Smooth muscle cell (in vitro differentiated cells): ENCODE data around the gene LRRIQ4. TPM values are rescaled to one million over a fixed set of nuclear protein-coding genes. Genes with fewer than 3 reads are reported as not detected.

Experiments used
- DNase-seq: peaks from one replicate; lab custom pipeline; 2025; ENCODE audit not compliant: unreplicated experiment; lab: John Stamatoyannopoulos, UW
- H2AFZ ChIP-seq: fragments of 200-600 bp; sonication (generic); 2 replicates; pipeline ENCODE4 v1.6.0; 2016; ENCODE audit warnings: antibody characterized with exemption, low read depth, mild to moderate bottlenecking
- H3F3A ChIP-seq: fragments of 200-600 bp; sonication (generic); 2 replicates; pipeline ENCODE4 v1.6.0; 2017; ENCODE audit warnings: antibody characterized with exemption, low read depth
- H3K27ac ChIP-seq: fragments of 200-600 bp; sonication (generic); 2 replicates; pipeline ENCODE4 v1.5.1; 2016; ENCODE audit warnings: low read depth, mild to moderate bottlenecking
- H3K27me3 ChIP-seq: fragments of 200-600 bp; sonication (generic); 2 replicates; pipeline ENCODE4 v1.6.1; 2016; ENCODE audit warnings: low read depth, mild to moderate bottlenecking
- H3K36me3 ChIP-seq: fragments of 200-600 bp; sonication (generic); 2 replicates; pipeline ENCODE4 v1.5.1; 2016; ENCODE audit warnings: low read depth
- H3K4me1 ChIP-seq: fragments of 200-600 bp; sonication (generic); 2 replicates; pipeline ENCODE4 v1.5.1; 2016; ENCODE audit warnings: low read depth
- H3K4me2 ChIP-seq: fragments of 200-600 bp; sonication (generic); 2 replicates; pipeline ENCODE4 v1.6.0; 2016; ENCODE audit warnings: mild to moderate bottlenecking
- H3K4me3 ChIP-seq: fragments of 200-600 bp; sonication (generic); 2 replicates; pipeline ENCODE4 v1.5.1; 2016; ENCODE audit warnings: mild to moderate bottlenecking
- H3K79me2 ChIP-seq: fragments of 200-600 bp; sonication (generic); 2 replicates; pipeline ENCODE4 v1.6.0; 2016; ENCODE audit warnings: low read depth, mild to moderate bottlenecking
- H3K9ac ChIP-seq: fragments of 200-600 bp; sonication (generic); 2 replicates; pipeline ENCODE4 v1.6.0; 2016; ENCODE audit warnings: low read depth
- H3K9me3 ChIP-seq: fragments of 200-600 bp; sonication (generic); replicated peaks from 2 replicates; pipeline ENCODE4 v1.5.1; 2016; ENCODE audit warnings: low read depth
- H4K20me1 ChIP-seq: fragments of 200-600 bp; sonication (generic); 2 replicates; pipeline ENCODE4 v1.6.0; 2016; ENCODE audit warnings: low read depth
- WGBS: methylation state at CpG from one replicate; pipeline ENCODE4 v1.1.7; 2016; ENCODE audit warnings: low lambda C conversion rate; 5-methylcytosine and 5-hydroxymethylcytosine counted together
- polyA plus RNA-seq: library from polyadenylated mRNA; unstranded; fragments of >200 nt; fragmentation: Nextera tagmentation; extraction: Ambion mirVana; gene quantifications from 2 replicates; pipeline ENCODE4 v1.2.1, GENCODE V29; 2016
- total RNA-seq: library from RNA; depleted of rRNA; stranded (reverse); fragments of >200 nt; gene quantifications from 2 replicates; pipeline ENCODE4 v1.2.3, GENCODE V29; 2014
- TF ChIP-seq, protein P1 (sequence below): fragments of 200-600 bp; sonication (generic); IDR thresholded peaks from 2 replicates; pipeline ENCODE4 v1.5.1; 2017; ENCODE audit warnings: borderline replicate concordance, mild to moderate bottlenecking, antibody characterized with exemption; ENCODE audit not compliant: insufficient read depth, poor library complexity, severe bottlenecking

Gene LRRIQ4
- total and polyA plus RNA-seq, 2 experiments from 2014 or later = 0.18 TPM; not detected in 1

DNA sequence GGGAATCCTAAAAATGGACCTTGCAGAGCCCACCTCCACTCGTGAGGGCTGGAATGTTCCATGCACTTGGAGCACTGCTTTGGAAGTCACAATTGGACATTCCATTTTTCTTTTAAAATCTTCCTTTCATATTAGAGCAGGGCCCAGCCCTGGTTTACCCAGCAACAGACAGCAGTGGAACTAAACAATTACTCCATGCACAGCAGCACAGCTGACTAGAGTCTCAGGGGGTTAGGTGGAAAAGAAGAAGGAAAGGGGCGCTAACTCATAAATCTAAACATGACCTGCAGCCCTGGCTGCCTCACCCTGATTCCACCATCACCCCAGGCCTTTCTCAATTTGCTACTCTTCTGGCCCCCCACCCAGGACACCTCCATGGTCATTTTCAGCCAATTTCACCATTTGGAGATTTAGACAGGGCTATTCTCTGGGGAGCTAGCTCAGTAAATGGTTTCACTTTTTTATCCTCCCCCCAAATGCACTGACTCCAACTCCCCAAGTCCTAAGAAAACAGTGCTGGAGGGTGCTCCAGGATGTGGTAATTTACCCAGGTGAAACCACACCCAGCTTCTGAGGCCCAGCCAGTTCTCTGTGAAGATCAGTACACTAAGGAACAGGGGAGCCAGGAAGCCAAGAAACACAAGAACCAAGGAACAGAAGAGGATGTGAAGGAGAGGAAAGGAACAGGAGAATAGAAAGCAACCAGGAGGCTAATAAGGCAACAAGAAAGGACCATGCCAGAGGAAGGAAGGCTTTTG, 58.6 kb downstream of the LRRIQ4 start:
- H2AFZ ChIP-seq = no peak overlapping the region

DNA sequence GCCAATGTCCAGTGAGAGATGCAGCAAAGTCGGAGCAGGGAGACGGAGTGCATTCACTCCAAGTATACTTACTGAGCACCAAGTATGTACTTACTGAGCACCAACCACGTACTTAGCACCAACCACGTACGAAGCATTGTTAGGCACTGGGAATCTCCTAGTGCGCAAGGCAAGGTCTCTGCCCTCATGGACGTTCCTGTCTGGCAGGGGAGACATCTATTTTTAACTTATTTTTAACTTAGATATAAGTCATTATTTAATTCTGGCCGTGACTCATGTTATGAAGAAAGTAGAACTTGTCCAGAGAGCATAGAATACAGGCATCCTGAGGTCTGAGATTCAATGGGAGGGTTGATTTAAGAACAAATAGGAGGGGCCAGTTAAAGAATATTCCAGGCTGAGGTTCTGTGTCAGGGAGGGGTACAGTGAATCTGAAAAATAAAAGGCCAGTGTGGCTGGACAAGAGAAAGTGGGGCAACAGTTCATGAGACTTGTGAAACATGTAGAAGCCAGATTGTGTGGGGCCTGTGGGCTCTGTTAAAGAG, 66.4 kb downstream of the LRRIQ4 start:
- Histone ChIP-seq H3F3A (no peaks in the 10 kb centered on the region), H3K9ac (no peak overlapping the region), H3K36me3 (no peaks in the 10 kb centered on the region), H3K4me2 (no peak overlapping the region), H3K27me3 (no peaks in the 10 kb centered on the region), H3K27ac (no peak overlapping the region), H3K9me3 (no peaks in the 10 kb centered on the region), H2AFZ (no peak overlapping the region), H3K79me2 (no peaks in the 10 kb centered on the region), H4K20me1 (no peaks in the 10 kb centered on the region), H3K4me3 (no peak overlapping the region), H3K4me1 (no peaks in the 10 kb centered on the region)
- 86% methylated on average over 8 of the region's 8 CpGs for WGBS
- TF ChIP-seq, protein P1, sequence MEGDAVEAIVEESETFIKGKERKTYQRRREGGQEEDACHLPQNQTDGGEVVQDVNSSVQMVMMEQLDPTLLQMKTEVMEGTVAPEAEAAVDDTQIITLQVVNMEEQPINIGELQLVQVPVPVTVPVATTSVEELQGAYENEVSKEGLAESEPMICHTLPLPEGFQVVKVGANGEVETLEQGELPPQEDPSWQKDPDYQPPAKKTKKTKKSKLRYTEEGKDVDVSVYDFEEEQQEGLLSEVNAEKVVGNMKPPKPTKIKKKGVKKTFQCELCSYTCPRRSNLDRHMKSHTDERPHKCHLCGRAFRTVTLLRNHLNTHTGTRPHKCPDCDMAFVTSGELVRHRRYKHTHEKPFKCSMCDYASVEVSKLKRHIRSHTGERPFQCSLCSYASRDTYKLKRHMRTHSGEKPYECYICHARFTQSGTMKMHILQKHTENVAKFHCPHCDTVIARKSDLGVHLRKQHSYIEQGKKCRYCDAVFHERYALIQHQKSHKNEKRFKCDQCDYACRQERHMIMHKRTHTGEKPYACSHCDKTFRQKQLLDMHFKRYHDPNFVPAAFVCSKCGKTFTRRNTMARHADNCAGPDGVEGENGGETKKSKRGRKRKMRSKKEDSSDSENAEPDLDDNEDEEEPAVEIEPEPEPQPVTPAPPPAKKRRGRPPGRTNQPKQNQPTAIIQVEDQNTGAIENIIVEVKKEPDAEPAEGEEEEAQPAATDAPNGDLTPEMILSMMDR = no peak
- DNase-seq = no peak

More for the DNA sequence above, 58.6 kb downstream of the LRRIQ4 start:
- Histone ChIP-seq H3K27ac (no peak overlapping the region), H3K9me3 (no peaks in the 10 kb centered on the region), H3K4me1 (no peaks in the 10 kb centered on the region), H3K4me3 (no peak overlapping the region), H3K36me3 (no peaks in the 10 kb centered on the region), H3K4me2 (no peak overlapping the region), H3K79me2 (no peaks in the 10 kb centered on the region), H3K9ac (no peak overlapping the region), H3F3A (no peaks in the 10 kb centered on the region), H3K27me3 (no peaks in the 10 kb centered on the region), H4K20me1 (no peaks in the 10 kb centered on the region)
- DNase-seq = no peak
- 97% methylated on average over 2 of the region's 2 CpGs for WGBS
- TF ChIP-seq, protein P1 = no peak

DNA sequence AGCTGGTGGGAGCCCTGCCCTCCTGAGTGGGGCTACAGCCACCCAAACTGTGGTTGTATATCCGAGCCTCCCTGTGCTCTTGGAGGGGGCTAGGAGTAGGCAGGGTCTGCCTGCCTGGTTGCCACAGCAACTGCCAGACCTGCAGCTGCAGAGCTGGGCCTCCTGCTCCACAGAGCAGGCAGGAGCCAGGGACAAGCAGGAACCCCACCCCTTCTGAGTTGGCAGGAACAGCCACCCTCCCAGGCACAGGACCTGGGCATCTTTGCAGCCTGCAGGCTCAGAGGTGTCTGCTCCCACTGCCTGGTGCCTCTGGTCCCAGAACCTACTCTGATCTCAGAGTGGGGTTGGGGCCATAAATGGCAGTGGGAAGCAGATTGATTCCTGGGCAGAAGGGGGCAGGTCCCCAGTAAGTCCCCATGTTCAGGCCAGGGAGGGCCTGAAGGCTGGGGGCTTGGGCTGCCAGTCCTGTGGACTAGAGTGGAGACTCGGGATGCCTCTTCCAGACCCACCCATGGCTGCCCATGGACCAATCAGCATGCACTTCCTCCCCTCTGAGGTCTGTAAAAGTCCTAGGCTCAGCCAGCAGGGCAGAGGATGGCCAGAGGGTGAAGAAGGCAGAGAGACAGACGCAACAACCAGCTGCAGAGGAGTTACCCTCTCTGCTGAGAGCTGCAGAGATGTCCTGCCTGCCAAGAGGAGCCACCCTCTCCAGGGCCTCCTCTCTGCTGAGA, 67.3 kb downstream of the LRRIQ4 start:
- no peak overlapping the region for H3K9ac ChIP-seq
- H2AFZ ChIP-seq = no peak overlapping the region
- H3K27ac ChIP-seq = no peak overlapping the region
- H3K36me3 ChIP-seq = no peaks in the 10 kb centered on the region
- no peak overlapping the region for H3K4me2 ChIP-seq
- no peaks in the 10 kb centered on the region for H3F3A ChIP-seq
- DNase-seq = no peak
- no peaks in the 10 kb centered on the region for H3K27me3 ChIP-seq
- H4K20me1 ChIP-seq = no peaks in the 10 kb centered on the region
- no peaks in the 10 kb centered on the region for H3K4me1 ChIP-seq
- H3K9me3 ChIP-seq = no peaks in the 10 kb centered on the region
- TF ChIP-seq, protein P1 = no peak
- H3K79me2 ChIP-seq = no peaks in the 10 kb centered on the region
- H3K4me3 ChIP-seq = no peak overlapping the region
- WGBS = 77% methylated on average over 3 of the region's 3 CpGs
